ENCODE measurements around the gene KRT78. TPM values are rescaled to one million over a fixed set of nuclear protein-coding genes. Genes with fewer than 3 reads are reported as not detected.

KRT78 gene
- total RNA-seq, 2 experiments from 2014 or later, result not detected

- Mint-ChIP-seq H3K4me1 (ENCODE audit: low read depth) (no peaks in the 10 kb centered on the region), H3K9me3 (no peaks in the 10 kb centered on the region), H3K27me3 (ENCODE audit: low read depth) (no peaks in the 10 kb centered on the region), H3K4me3 (no peak overlapping the region), H3K36me3 (ENCODE audit: low read depth) (no peaks in the 10 kb centered on the region), H3K27ac (no peak overlapping the region)
- intact Hi-C loops (cut with micrococcal nuclease), result no loop called here
- DNase-seq, result no peak
- CTCF ChIA-PET, result no interaction called here
These were observed 38.2 kb downstream of the KRT78 start for GRCh38 chr12:52810554-52810953.

GRCh38 chr12:52809166-52809565, 39.6 kb downstream of the KRT78 start:
- no peaks in the 10 kb centered on the region for H3K4me1 Mint-ChIP-seq (ENCODE audit: low read depth)
- no peak for DNase-seq
- CTCF ChIA-PET, result no interaction called here
- no peak overlapping the region for H3K27ac Mint-ChIP-seq
- no peaks in the 10 kb centered on the region for H3K9me3 Mint-ChIP-seq
- H3K36me3 Mint-ChIP-seq (ENCODE audit: low read depth), result no peaks in the 10 kb centered on the region
- no peaks in the 10 kb centered on the region for H3K27me3 Mint-ChIP-seq (ENCODE audit: low read depth)
- no peak overlapping the region for H3K4me3 Mint-ChIP-seq
- intact Hi-C loops (cut with micrococcal nuclease), result no loop called here

DNA sequence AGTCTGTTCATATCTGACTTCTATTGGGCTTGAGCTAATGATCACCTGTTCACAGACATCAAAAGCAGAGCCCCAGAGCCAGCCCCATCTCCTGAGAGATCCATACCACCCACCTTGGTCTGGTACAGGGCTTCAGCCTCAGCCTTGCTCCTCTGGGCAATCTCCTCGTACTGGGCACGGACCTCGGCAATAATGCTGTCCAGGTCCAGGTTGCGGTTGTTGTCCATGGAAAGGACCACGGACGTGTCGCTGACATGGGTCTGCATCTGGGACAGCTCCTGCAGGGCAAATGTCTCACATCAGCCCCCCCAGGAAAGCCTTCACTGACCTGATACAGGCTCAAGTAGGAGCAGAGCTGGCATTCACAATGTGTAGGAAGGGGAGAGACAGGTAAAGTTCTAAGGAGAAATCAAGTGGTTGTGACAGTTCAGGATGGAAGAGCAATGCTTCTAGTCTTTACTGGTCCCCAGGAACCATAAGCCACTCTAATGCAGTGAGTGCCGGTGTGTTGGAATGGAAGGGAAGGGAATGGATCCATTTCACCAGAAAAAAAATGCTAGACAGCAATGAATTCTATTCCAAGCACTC, 40.1 kb downstream of the KRT78 start:
- Mint-ChIP-seq H3K4me1 (ENCODE audit: low read depth) (no peaks in the 10 kb centered on the region), H3K9me3 (no peaks in the 10 kb centered on the region), H3K36me3 (ENCODE audit: low read depth) (no peaks in the 10 kb centered on the region), H3K4me3 (no peak overlapping the region), H3K27ac (no peak overlapping the region), H3K27me3 (ENCODE audit: low read depth) (no peaks in the 10 kb centered on the region)
- CTCF ChIA-PET, result no interaction called here
- intact Hi-C loops (cut with micrococcal nuclease), result no loop called here
- no peak for DNase-seq

DNA sequence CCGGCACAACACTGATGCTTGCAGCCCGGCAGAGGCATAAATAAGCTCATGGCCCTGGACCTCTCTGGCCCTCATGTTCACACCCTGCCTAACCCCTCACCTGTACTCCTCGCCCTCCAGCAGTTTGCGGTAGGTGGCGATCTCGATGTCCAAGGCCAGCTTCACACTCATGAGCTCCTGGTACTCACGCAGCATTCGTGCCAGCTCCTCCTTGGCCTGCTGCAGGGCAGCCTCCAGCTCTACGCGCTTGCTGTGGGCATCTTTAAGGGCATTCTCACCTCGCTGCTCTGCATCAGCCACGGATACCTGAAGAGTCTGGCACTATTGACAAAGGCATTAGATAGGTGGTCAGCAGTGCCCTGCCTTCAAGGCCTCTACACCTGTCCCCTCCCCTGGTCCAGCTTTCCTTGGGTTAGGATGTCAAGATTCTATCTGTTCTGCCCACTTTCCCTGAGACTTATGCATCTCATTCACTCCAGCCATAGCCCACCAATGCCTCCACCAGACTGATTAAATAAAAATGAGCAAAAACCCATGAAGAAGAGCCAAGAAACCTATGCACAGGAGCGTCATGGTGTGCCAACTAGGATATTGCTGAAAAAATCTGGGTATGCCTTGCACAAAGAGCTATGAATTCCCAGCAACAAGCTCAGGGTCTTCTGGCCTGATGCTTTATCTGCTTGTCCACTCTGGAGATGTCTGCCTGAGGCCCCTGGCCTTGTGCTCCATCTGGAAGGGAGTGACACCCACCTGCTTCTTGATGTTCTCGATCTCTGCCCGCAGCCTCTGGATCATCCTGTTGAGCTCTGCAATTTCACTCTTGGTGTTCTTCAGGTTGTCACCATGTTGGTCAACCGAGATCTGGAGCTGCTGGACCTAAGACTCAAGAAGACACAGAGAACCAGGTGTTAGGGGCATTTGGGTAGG, 41.0 kb downstream of the KRT78 start:
- Mint-ChIP-seq H3K36me3 (ENCODE audit: low read depth) (no peaks in the 10 kb centered on the region), H3K27me3 (ENCODE audit: low read depth) (no peaks in the 10 kb centered on the region), H3K4me3 (no peak overlapping the region), H3K27ac (no peak overlapping the region), H3K4me1 (ENCODE audit: low read depth) (no peaks in the 10 kb centered on the region), H3K9me3 (no peaks in the 10 kb centered on the region)
- CTCF ChIA-PET, result interaction anchor here (1.1 kb wide), 2 partner anchors 10 to 72 kb away, joined by 3 to 4 read pairs; no protein-coding TSS in a partner anchor
- DNase-seq, result no peak
- intact Hi-C loops (cut with micrococcal nuclease), result no loop called here

DNA sequence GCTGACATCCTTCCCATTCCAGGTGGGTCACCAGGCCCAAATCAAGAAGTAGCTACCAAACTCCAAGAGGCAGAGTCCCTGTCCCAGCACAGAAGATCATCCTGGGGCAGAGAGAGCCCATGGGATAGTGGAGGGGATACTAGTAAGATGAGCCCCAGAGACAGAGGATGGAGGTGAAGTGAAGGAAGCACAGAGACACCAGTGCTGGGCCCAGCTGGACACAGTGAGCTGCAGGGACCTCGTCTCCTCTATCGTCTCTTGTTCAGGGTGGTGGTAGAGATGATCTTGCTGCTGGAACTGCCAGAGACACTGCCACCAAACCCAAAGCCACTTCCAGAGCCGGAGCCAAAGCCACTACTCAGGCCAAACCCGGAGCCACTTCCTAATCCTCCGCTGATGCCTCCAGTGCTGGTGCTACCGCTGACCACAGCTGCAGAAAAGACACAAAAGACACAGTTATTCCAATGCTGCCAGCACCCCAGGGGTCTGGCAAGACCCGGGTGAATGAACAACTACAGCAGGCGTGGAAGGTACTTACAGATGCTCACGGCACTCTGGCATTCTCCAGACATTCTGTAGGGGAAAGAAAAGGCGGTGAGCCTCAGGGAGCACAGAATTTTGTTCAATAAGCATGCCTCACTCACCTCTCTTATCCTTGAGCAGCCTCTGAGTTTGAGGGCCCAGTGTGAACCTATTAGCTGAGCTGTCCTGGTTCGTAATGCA, 41.8 kb downstream of the KRT78 start:
- H3K27me3 Mint-ChIP-seq (ENCODE audit: low read depth), result no peaks in the 10 kb centered on the region
- intact Hi-C loops (cut with micrococcal nuclease), result no loop called here
- no peak overlapping the region for H3K27ac Mint-ChIP-seq
- H3K36me3 Mint-ChIP-seq (ENCODE audit: low read depth), result no peaks in the 10 kb centered on the region
- H3K9me3 Mint-ChIP-seq, result no peaks in the 10 kb centered on the region
- no peak for DNase-seq
- CTCF ChIA-PET, result interaction anchor here (1.1 kb wide), 2 partner anchors 9 to 73 kb away, joined by 3 to 4 read pairs; no protein-coding TSS in a partner anchor
- no peak overlapping the region for H3K4me3 Mint-ChIP-seq
- H3K4me1 Mint-ChIP-seq (ENCODE audit: low read depth), result no peaks in the 10 kb centered on the region

DNA sequence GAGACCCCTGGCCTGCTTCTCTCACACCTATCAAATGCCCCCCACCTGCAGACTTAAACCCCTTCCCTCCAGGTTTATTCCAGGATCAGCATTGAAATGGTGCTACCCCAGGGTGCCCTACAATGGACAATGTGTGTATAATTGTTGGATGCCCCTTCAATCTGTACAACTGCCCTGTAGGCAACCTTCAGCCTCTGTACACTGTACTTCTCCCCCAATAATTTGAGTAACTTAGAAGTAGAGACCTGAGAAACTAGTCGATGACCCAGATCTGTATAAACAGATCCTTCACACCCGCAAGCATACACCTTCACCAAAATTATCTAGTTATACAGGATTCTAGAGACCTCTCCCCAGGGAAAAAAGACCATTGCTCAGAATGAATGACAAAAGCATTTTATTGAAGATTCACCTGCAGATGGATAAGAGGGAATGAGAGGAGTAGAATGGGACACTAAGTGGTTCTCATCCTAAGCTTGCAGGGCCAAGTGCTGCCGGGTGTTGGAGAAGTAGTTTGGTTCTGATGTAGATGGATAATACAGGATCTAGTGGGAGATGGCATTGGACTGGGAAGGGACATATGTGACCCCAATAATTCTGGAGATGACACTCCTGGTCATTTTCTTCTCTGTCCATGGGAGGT, 42.5 kb downstream of the KRT78 start:
- no peak for DNase-seq
- H3K4me1 Mint-ChIP-seq (ENCODE audit: low read depth), result no peaks in the 10 kb centered on the region
- no peaks in the 10 kb centered on the region for H3K9me3 Mint-ChIP-seq
- H3K27me3 Mint-ChIP-seq (ENCODE audit: low read depth), result no peaks in the 10 kb centered on the region
- intact Hi-C loops (cut with micrococcal nuclease), result no loop called here
- H3K36me3 Mint-ChIP-seq (ENCODE audit: low read depth), result no peaks in the 10 kb centered on the region
- no peak overlapping the region for H3K4me3 Mint-ChIP-seq
- CTCF ChIA-PET, result interaction anchor here (1.1 kb wide), 1 partner anchor 8 kb away, joined by 3 read pairs; no protein-coding TSS in a partner anchor
- no peak overlapping the region for H3K27ac Mint-ChIP-seq

- no peak for DNase-seq
- Mint-ChIP-seq H3K4me1 (ENCODE audit: low read depth) (no peaks in the 10 kb centered on the region), H3K27ac (no peak overlapping the region), H3K9me3 (no peaks in the 10 kb centered on the region), H3K4me3 (no peak overlapping the region), H3K36me3 (ENCODE audit: low read depth) (no peaks in the 10 kb centered on the region), H3K27me3 (ENCODE audit: low read depth) (no peaks in the 10 kb centered on the region)
- intact Hi-C loops (cut with micrococcal nuclease), result no loop called here
- CTCF ChIA-PET, result no interaction called here
These were observed 43.1 kb downstream of the KRT78 start for GRCh38 chr12:52805739-52806138.

GRCh38 chr12:52805000-52805399, 43.8 kb downstream of the KRT78 start:
- no peaks in the 10 kb centered on the region for H3K36me3 Mint-ChIP-seq (ENCODE audit: low read depth)
- no peak overlapping the region for H3K27ac Mint-ChIP-seq
- CTCF ChIA-PET, result no interaction called here
- H3K27me3 Mint-ChIP-seq (ENCODE audit: low read depth), result no peaks in the 10 kb centered on the region
- no peak for DNase-seq
- H3K4me3 Mint-ChIP-seq, result no peak overlapping the region
- intact Hi-C loops (cut with micrococcal nuclease), result no loop called here
- no peaks in the 10 kb centered on the region for H3K9me3 Mint-ChIP-seq
- no peaks in the 10 kb centered on the region for H3K4me1 Mint-ChIP-seq (ENCODE audit: low read depth)

GRCh38 chr12:52802442-52802841, 46.4 kb downstream of the KRT78 start:
- intact Hi-C loops (cut with micrococcal nuclease), result no loop called here
- Mint-ChIP-seq H3K27me3 (ENCODE audit: low read depth) (no peaks in the 10 kb centered on the region), H3K36me3 (ENCODE audit: low read depth) (no peaks in the 10 kb centered on the region)

GRCh38 chr12:52801773-52802172, 47.0 kb downstream of the KRT78 start:
- CTCF ChIA-PET, result interaction anchor here (1.1 kb wide), 1 partner anchor 78 kb away, joined by 4 read pairs; no protein-coding TSS in a partner anchor
- intact Hi-C loops (cut with micrococcal nuclease), result no loop called here
- DNase-seq, result no peak
- Mint-ChIP-seq H3K4me3 (no peak overlapping the region), H3K4me1 (ENCODE audit: low read depth) (no peaks in the 10 kb centered on the region), H3K27ac (no peak overlapping the region), H3K36me3 (ENCODE audit: low read depth) (no peaks in the 10 kb centered on the region), H3K9me3 (no peaks in the 10 kb centered on the region), H3K27me3 (ENCODE audit: low read depth) (no peaks in the 10 kb centered on the region)

More at GRCh38 chr12:52802442-52802841, 46.4 kb downstream of the KRT78 start:
- CTCF ChIA-PET, result interaction anchor here (1.1 kb wide), 1 partner anchor 77 kb away, joined by 4 read pairs; no protein-coding TSS in a partner anchor
- no peak for DNase-seq
- H3K9me3 Mint-ChIP-seq, result no peaks in the 10 kb centered on the region
- no peaks in the 10 kb centered on the region for H3K4me1 Mint-ChIP-seq (ENCODE audit: low read depth)
- no peak overlapping the region for H3K4me3 Mint-ChIP-seq
- no peak overlapping the region for H3K27ac Mint-ChIP-seq

DNA sequence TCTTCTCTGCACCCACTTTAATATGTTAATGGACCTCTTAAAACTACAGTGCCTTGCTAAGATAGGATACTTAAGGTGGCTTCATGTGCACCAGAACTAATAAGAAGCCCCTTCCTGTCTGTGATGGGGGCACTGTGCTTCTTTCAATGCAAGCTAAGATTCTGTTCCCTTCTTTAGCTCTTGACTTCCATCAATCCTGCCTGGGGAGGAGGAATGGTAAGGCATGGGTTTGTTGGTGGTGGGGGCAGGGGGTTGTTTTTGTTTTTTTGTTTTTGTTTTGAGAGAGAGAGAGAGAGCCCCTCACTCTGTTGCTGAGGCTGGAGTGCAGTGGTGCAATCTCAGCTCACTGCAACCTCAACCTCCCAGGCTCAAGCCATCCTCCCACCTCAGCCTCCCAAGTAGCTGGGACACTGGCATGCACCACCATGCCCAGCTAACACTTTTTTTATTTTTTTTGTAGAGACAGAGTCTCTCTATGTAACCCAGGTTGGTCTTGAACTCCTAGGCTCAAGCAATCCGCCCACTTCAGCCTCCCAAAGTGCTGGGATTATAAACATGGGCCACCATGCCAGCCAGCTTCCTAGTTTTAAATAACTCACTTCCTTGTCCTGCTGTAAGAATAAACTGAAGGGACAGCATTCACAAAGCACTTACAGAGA, 48.4 kb downstream of the KRT78 start:
- intact Hi-C loops (cut with micrococcal nuclease), result no loop called here
- H3K36me3 Mint-ChIP-seq (ENCODE audit: low read depth), result no peaks in the 10 kb centered on the region
- no peak for DNase-seq
- H3K4me3 Mint-ChIP-seq, result no peak overlapping the region
- no peaks in the 10 kb centered on the region for H3K9me3 Mint-ChIP-seq
- no peaks in the 10 kb centered on the region for H3K27me3 Mint-ChIP-seq (ENCODE audit: low read depth)
- H3K27ac Mint-ChIP-seq, result no peak overlapping the region
- CTCF ChIA-PET, result interaction anchor here (0.6 kb wide), 1 partner anchor 58 kb away, joined by 3 read pairs; no protein-coding TSS in a partner anchor
- H3K4me1 Mint-ChIP-seq (ENCODE audit: low read depth), result no peaks in the 10 kb centered on the region

Data from activated naive CD4-positive, alpha-beta T cell treated with anti-CD3 and anti-CD28 coated beads for 36 hours (primary cell).